ENCODE data around the gene LUZP1.
"Not testable (repeated sequence)": the region's sequence is repeated elsewhere in the genome, so short reads cannot be mapped to it uniquely, and the experiment has no call there.

The LUZP1 gene

GRCh38 chr1:23168445-23169194 is at the start of gene LUZP1:
Gene LUZP1, minus strand, starts transcription at chr1:23168856.
- peak; percentile 81 for DNase-seq (ENCODE audit: low read depth)

- no peak for DNase-seq (ENCODE audit: low read depth)
Observed at GRCh38 chr1:23217421-23218115, 48.9 kb upstream of the LUZP1 start, which contains the start of gene HTR1D. Gene HTR1D, minus strand, starts transcription at chr1:23217502. Its CDS starts 23,283 bp downstream, at chr1:23194219.

GRCh38 chr1:23216771-23217420 is 48.2 kb upstream of the LUZP1 start:
- no peak for DNase-seq (ENCODE audit: low read depth)

GRCh38 chr1:23215751-23216449 is 47.2 kb upstream of the LUZP1 start:
- no peak for DNase-seq (ENCODE audit: low read depth)

GRCh38 chr1:23215291-23215690 is 46.6 kb upstream of the LUZP1 start:
- DNase-seq (ENCODE audit: low read depth): no peak

GRCh38 chr1:23214640-23215039 is 46.0 kb upstream of the LUZP1 start:
- no peak for DNase-seq (ENCODE audit: low read depth)

GRCh38 chr1:23211955-23212354 is 43.3 kb upstream of the LUZP1 start:
- DNase-seq (ENCODE audit: low read depth): no peak

- DNase-seq (ENCODE audit: low read depth): no peak
Observed at GRCh38 chr1:23210963-23211362, 42.3 kb upstream of the LUZP1 start.

GRCh38 chr1:23210351-23210785 is 41.7 kb upstream of the LUZP1 start:
- no peak for DNase-seq (ENCODE audit: low read depth)

GRCh38 chr1:23209770-23210169 is 41.1 kb upstream of the LUZP1 start:
- no peak for DNase-seq (ENCODE audit: low read depth)

GRCh38 chr1:23208527-23208926 is 39.9 kb upstream of the LUZP1 start:
- no peak for DNase-seq (ENCODE audit: low read depth)

- DNase-seq (ENCODE audit: low read depth): not testable (repeated sequence)
Observed at GRCh38 chr1:23207733-23208132, 39.1 kb upstream of the LUZP1 start.

GRCh38 chr1:23202263-23202749 is 33.6 kb upstream of the LUZP1 start:
- no peak for DNase-seq (ENCODE audit: low read depth)

GRCh38 chr1:23200883-23201282 is 32.2 kb upstream of the LUZP1 start:
- no peak for DNase-seq (ENCODE audit: low read depth)

GRCh38 chr1:23198373-23198772 is 29.7 kb upstream of the LUZP1 start:
- peak; percentile 90 for DNase-seq (ENCODE audit: low read depth)

GRCh38 chr1:23196627-23197328 is 28.1 kb upstream of the LUZP1 start:
- DNase-seq (ENCODE audit: low read depth): peak; percentile 69

- peak; percentile 76 for DNase-seq (ENCODE audit: low read depth)
Observed at GRCh38 chr1:23194119-23194984, 25.7 kb upstream of the LUZP1 start.

GRCh38 chr1:23193391-23194118 is 24.9 kb upstream of the LUZP1 start:
- no peak for DNase-seq (ENCODE audit: low read depth)

GRCh38 chr1:23191199-23191598 is 22.5 kb upstream of the LUZP1 start:
- DNase-seq (ENCODE audit: low read depth): no peak
